H1 (cell line): ENCODE results near the gene OR2F2. TPM values are rescaled to one million over a fixed set of nuclear protein-coding genes. Genes with fewer than 3 reads are reported as not detected.

Experiments used
- ATF2 ChIP-seq: IDR thresholded peaks from 2 replicates; pipeline ENCODE4 v1.6.1; 2012; ENCODE audit warnings: low read length, inconsistent platforms
- ATF3 ChIP-seq: IDR thresholded peaks from 2 replicates; pipeline ENCODE4 v1.6.1; 2011; ENCODE audit warnings: low read depth, mild to moderate bottlenecking, low read length; ENCODE audit not compliant: insufficient read depth
- BRCA1 ChIP-seq: IDR thresholded peaks from 2 replicates; pipeline ENCODE4 v1.6.1; 2012; ENCODE audit warnings: low read depth, low read length, improper control_type of control experiment
- CHD1 ChIP-seq: IDR thresholded peaks from 2 replicates; pipeline ENCODE4 v1.6.1; 2012; ENCODE audit warnings: low read depth, low read length, improper control_type of control experiment
- CHD2 ChIP-seq: IDR thresholded peaks from 2 replicates; pipeline ENCODE4 v1.6.1; 2012; ENCODE audit warnings: low read length, improper control_type of control experiment
- CREB1 ChIP-seq: IDR thresholded peaks from 2 replicates; pipeline ENCODE4 v1.6.1; 2012; ENCODE audit warnings: inconsistent platforms
- CTBP2 ChIP-seq: IDR thresholded peaks from 2 replicates; pipeline ENCODE4 v1.7.0; 2011; ENCODE audit warnings: borderline replicate concordance, mild to moderate bottlenecking, moderate library complexity, mixed read lengths, low read length; ENCODE audit not compliant: insufficient read depth, insufficient read length
- GABPA ChIP-seq: IDR thresholded peaks from 2 replicates; pipeline ENCODE4 v1.6.1; 2011; ENCODE audit warnings: mild to moderate bottlenecking, low read length, moderate library complexity, borderline replicate concordance; ENCODE audit not compliant: insufficient read depth
- JUND ChIP-seq: IDR thresholded peaks from 2 replicates; pipeline ENCODE4 v1.6.1; 2011; ENCODE audit warnings: mild to moderate bottlenecking, improper control_type of control experiment, low read length
- NANOG ChIP-seq: IDR thresholded peaks from 2 replicates; pipeline ENCODE4 v1.6.1; 2011; ENCODE audit warnings: low read length, low read depth, mild to moderate bottlenecking, inconsistent platforms; ENCODE audit not compliant: insufficient read depth, poor library complexity, severe bottlenecking
- RBBP5 ChIP-seq: IDR thresholded peaks from 2 replicates; pipeline ENCODE4 v1.7.1; 2012; ENCODE audit warnings: low read depth, mild to moderate bottlenecking, inconsistent platforms, low read length, moderate library complexity, borderline replicate concordance
- RNF2 ChIP-seq: fragments of 200-900, 300-1000 bp; sonication (generic); IDR thresholded peaks from 2 replicates; pipeline ENCODE4 v1.7.1; 2016; ENCODE audit warnings: borderline replicate concordance, low read depth, mild to moderate bottlenecking, antibody characterized with exemption, low read length; ENCODE audit not compliant: poor library complexity, severe bottlenecking; ENCODE audit errors: missing control alignments
- SAP30 ChIP-seq: fragments of 300-600 bp; sonication (generic); IDR thresholded peaks from 2 replicates; pipeline ENCODE4 v1.7.1; 2012; ENCODE audit warnings: low read length, moderate library complexity, mild to moderate bottlenecking, inconsistent platforms; ENCODE audit not compliant: insufficient read depth, insufficient replicate concordance
- SIX5 ChIP-seq: IDR thresholded peaks from 2 replicates; pipeline ENCODE4 v1.6.1; 2011; ENCODE audit warnings: mild to moderate bottlenecking, low read depth, low read length
- TAF1 ChIP-seq: IDR thresholded peaks from 2 replicates; pipeline ENCODE4 v1.6.1; 2011; ENCODE audit warnings: mild to moderate bottlenecking, low read depth, low read length
- TBP ChIP-seq: IDR thresholded peaks from 2 replicates; pipeline ENCODE4 v1.6.1; 2011; ENCODE audit warnings: low read depth, low read length, improper control_type of control experiment
- polyA plus RNA-seq, 7 experiments: library from polyadenylated mRNA; depleted of rRNA in 3 of 7; stranded (reverse) in 5 of 7; unstranded in 2 of 7; fragments of >200 nt in 5 of 7; fragments of 200-250 nt in 2 of 7; gene quantifications; 1 replicate in 5 of 7; 2 replicates in 1 of 7; 4 replicates in 1 of 7; pipeline versions ENCODE4 v1.2.1 to v1.2.3, GENCODE V29; 2011 to 2013; ENCODE audit warnings: missing spikeins in 2 of 7, mixed read lengths in 2 of 7
- total RNA-seq: library from RNA; stranded (reverse); fragmentation: NEBNext Ultra II Directional; extraction: Animal tissue kit (Norgen Biotek cat#: 25700); gene quantifications from 2 replicates; pipeline ENCODE4 v1.2.1, GENCODE V29; 2021

Gene OR2F2
- total and polyA plus RNA-seq, 2 of the 8 experiments (the other 6 are each of a cell fraction or from before 2014, with no cell fraction given): not detected

GRCh38 chr7:143906895-143907294, 28.1 kb upstream of the OR2F2 start (continued):
- TF ChIP-seq ATF2 (no peak), BRCA1 (no peak), SAP30 (no peak), JUND (no peak), CHD2 (peak; percentile 62), ATF3 (no peak), TAF1 (no peak), RBBP5 (no peak), CHD1 (no peak), TBP (peak; percentile 31; the same call in 1 of the 2 replicates), CREB1 (no peak), NANOG (peak; percentile 79), SIX5 (no peak), GABPA (no peak), CTBP2 (peak; percentile 79), RNF2 (no peak)
- TF ChIP-seq, all 59 proteins: peak for 14
